Glutamatergic neuron (in vitro differentiated cells): ENCODE results near the gene MRPL55. TPM values are rescaled to one million over a fixed set of nuclear protein-coding genes. Genes with fewer than 3 reads are reported as not detected.

Source experiments
- DNase-seq: peaks from one replicate; pipeline ENCODE4 v3.0.0; 2022
- H3K27ac Mint-ChIP-seq: one replicate; pipeline ENCODE4 v1.8.0; 2020; ENCODE audit warnings: mild to moderate bottlenecking, mixed read lengths, inconsistent platforms; ENCODE audit not compliant: unreplicated experiment
- H3K27me3 Mint-ChIP-seq: one replicate; pipeline ENCODE4 v1.8.0; 2020; ENCODE audit warnings: mild to moderate bottlenecking, moderate library complexity, mixed read lengths, inconsistent platforms; ENCODE audit not compliant: unreplicated experiment
- H3K36me3 Mint-ChIP-seq: one replicate; pipeline ENCODE4 v1.8.0; 2020; ENCODE audit warnings: mild to moderate bottlenecking, mixed read lengths, inconsistent platforms; ENCODE audit not compliant: unreplicated experiment
- H3K4me1 Mint-ChIP-seq: one replicate; pipeline ENCODE4 v1.8.0; 2020; ENCODE audit warnings: mild to moderate bottlenecking, low read depth, mixed read lengths, inconsistent platforms; ENCODE audit not compliant: unreplicated experiment
- H3K4me3 Mint-ChIP-seq: one replicate; pipeline ENCODE4 v1.8.0; 2020; ENCODE audit warnings: mild to moderate bottlenecking, mixed read lengths, inconsistent platforms; ENCODE audit not compliant: unreplicated experiment
- H3K9me3 Mint-ChIP-seq: one replicate; pipeline ENCODE4 v1.8.0; 2020; ENCODE audit warnings: mild to moderate bottlenecking, moderate library complexity, mixed read lengths, inconsistent platforms; ENCODE audit not compliant: unreplicated experiment
- CTCF ChIP-seq: fragments of 200-600 bp; sonication (generic); IDR thresholded peaks from one replicate; pipeline ENCODE4 v1.5.0; 2021; ENCODE audit not compliant: partially characterized antibody, unreplicated experiment
- total RNA-seq: library from RNA; stranded (reverse); fragmentation: NEBNext Ultra II Directional; extraction: Animal tissue kit (Norgen Biotek cat#: 25700); gene quantifications from one replicate; pipeline ENCODE4 v1.2.1, GENCODE V29; 2021; ENCODE audit not compliant: unreplicated experiment

The MRPL55 gene
- total RNA-seq, 1 donor from 2014 or later = 61.5 TPM

- Mint-ChIP-seq H3K9me3 (peaks cover 10% of the 10 kb centered on the region), H3K27ac (no peak overlapping the region), H3K36me3 (peaks cover 18% of the 10 kb centered on the region), H3K27me3 (peaks cover 8% of the 10 kb centered on the region), H3K4me1 (no peaks in the 10 kb centered on the region), H3K4me3 (no peak overlapping the region)
- DNase-seq = no peak
- TF ChIP-seq CTCF = no peak
Measured at GRCh38 chr1:228098323-228098931, 10.7 kb downstream of the MRPL55 start.

GRCh38 chr1:228097333-228098081 lies 11.6 kb downstream of the MRPL55 start:
- DNase-seq = no peak
- Mint-ChIP-seq H3K4me1 (no peaks in the 10 kb centered on the region), H3K36me3 (peaks cover 18% of the 10 kb centered on the region), H3K27ac (no peak overlapping the region), H3K27me3 (peaks cover 5% of the 10 kb centered on the region), H3K4me3 (no peak overlapping the region), H3K9me3 (peaks cover 10% of the 10 kb centered on the region)
- TF ChIP-seq CTCF = no peak

GRCh38 chr1:228096416-228097332 lies 12.4 kb downstream of the MRPL55 start:
- DNase-seq = no peak
- TF ChIP-seq CTCF = no peak
- peaks cover 18% of the 10 kb centered on the region for H3K36me3 Mint-ChIP-seq
- no peak overlapping the region for H3K4me3 Mint-ChIP-seq
- no peak overlapping the region for H3K27ac Mint-ChIP-seq
- H3K4me1 Mint-ChIP-seq = no peaks in the 10 kb centered on the region
- peaks cover 5% of the 10 kb centered on the region for H3K27me3 Mint-ChIP-seq
- H3K9me3 Mint-ChIP-seq = peaks cover 10% of the 10 kb centered on the region

- H3K27me3 Mint-ChIP-seq = peaks cover 3% of the 10 kb centered on the region
- H3K27ac Mint-ChIP-seq = no peak overlapping the region
- peaks cover 18% of the 10 kb centered on the region for H3K36me3 Mint-ChIP-seq
- no peak for TF ChIP-seq CTCF
- peaks cover 8% of the 10 kb centered on the region for H3K9me3 Mint-ChIP-seq
- H3K4me3 Mint-ChIP-seq = no peak overlapping the region
- peaks cover 7% of the 10 kb centered on the region for H3K4me1 Mint-ChIP-seq
- DNase-seq = no peak
Measured at GRCh38 chr1:228095938-228096337, 13.2 kb downstream of the MRPL55 start.
